ENCODE measurements around the gene PDZRN3. TPM values are rescaled to one million over a fixed set of nuclear protein-coding genes. Genes with fewer than 3 reads are reported as not detected.

PDZRN3 gene
- total and polyA plus RNA-seq, 2 donors (not counting 1 experiment from before 2014, with no cell fraction given): 14.6 to 56.3 TPM

DNA sequence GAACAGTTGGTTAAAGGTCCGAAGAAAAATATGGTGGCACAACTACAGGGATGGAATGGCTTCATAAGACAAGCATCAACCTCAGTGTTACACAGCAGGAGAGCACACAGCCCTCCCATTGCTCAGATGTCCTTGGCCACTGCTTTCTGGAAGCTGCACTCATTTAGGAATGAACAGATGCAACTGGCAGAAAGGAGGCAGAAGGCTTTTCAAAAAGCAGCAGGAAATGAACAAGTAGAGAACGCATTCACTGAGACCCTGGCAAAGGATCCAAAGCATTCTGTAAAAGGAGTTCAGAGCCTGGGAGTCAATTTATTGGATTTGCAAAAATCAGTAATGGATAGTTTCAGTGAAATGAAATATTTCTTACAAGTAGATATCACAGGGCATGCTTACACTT is 101.1 kb downstream of the PDZRN3 start:
- peaks cover 6% of the 10 kb centered on the region for H3K79me2 ChIP-seq (ENCODE audit: control insufficient read depth, insufficient read depth, low read length)
- no peaks in the 10 kb centered on the region for H3K36me3 ChIP-seq (ENCODE audit: control insufficient read depth, insufficient read depth, low read length)
- no peaks in the 10 kb centered on the region for H3K4me1 ChIP-seq (ENCODE audit: control insufficient read depth, extremely low read depth, insufficient read depth, low read length)
- no peaks in the 10 kb centered on the region for H3K27me3 ChIP-seq (ENCODE audit: control insufficient read depth, insufficient read depth, low read length)
- H3K9ac ChIP-seq (ENCODE audit: insufficient read depth, low read length): no peak overlapping the region
- H3K9me3 ChIP-seq (ENCODE audit: control insufficient read depth, insufficient read depth, low read depth, low read length): no peaks in the 10 kb centered on the region
- H3K27ac ChIP-seq (ENCODE audit: insufficient read depth, low read length): no peak overlapping the region
- H4K20me1 ChIP-seq (ENCODE audit: control insufficient read depth, extremely low read depth, insufficient read depth, low read length): peaks cover 2% of the 10 kb centered on the region
- no peak overlapping the region for H3K4me3 ChIP-seq (replicated peaks in 1 of 4; ENCODE audit: control extremely low read depth in 1 of 4, insufficient read depth in 1 of 4, low read depth in 3 of 4, low read length in 4 of 4)
- TF ChIP-seq, protein P1, sequence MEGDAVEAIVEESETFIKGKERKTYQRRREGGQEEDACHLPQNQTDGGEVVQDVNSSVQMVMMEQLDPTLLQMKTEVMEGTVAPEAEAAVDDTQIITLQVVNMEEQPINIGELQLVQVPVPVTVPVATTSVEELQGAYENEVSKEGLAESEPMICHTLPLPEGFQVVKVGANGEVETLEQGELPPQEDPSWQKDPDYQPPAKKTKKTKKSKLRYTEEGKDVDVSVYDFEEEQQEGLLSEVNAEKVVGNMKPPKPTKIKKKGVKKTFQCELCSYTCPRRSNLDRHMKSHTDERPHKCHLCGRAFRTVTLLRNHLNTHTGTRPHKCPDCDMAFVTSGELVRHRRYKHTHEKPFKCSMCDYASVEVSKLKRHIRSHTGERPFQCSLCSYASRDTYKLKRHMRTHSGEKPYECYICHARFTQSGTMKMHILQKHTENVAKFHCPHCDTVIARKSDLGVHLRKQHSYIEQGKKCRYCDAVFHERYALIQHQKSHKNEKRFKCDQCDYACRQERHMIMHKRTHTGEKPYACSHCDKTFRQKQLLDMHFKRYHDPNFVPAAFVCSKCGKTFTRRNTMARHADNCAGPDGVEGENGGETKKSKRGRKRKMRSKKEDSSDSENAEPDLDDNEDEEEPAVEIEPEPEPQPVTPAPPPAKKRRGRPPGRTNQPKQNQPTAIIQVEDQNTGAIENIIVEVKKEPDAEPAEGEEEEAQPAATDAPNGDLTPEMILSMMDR (conservative IDR thresholded peaks at IDR 0.05 in 1 of 2, IDR thresholded peaks at IDR 0.05 in 1 of 2; ENCODE audit: low read depth in 1 of 2, low read length in 2 of 2): no peak
- TF ChIP-seq EZH2 (IDR thresholded peaks at IDR 0.05; ENCODE audit: low read length, missing control alignments): no peak
- H2AFZ ChIP-seq (ENCODE audit: low read length): no peak overlapping the region
- no peak for DNase-seq (ENCODE audit: low read depth in 2 of 2)
- H3K4me2 ChIP-seq (ENCODE audit: extremely low read depth, insufficient read depth, low read length): no peak overlapping the region

DNA sequence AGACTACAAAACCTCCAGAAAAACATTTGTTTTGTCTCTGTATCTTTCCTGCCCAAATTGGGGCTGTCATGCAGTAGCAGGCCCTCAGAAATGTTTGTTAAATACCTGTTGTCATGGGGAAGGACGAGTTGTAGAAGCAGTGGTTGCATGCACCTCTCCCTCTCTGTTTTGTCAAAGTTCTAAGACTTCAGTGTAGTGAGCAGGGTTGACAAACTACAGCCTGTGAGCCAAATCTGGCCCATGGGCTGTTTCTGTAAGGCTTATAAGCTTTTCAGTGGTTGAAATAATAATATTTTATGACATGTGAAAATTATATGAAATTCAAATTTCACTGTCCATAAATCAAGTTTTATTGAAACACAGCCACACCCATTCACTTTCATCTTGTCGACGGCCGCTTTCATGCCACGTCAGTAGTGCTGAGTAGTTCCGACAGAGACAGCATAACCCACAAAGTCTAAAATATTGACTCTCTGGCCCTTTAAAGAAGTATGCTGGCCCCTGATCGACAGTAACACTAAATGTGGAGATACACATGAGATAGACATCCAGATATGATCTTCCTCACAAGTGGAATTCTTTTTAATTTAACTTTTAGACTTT is 102.9 kb downstream of the PDZRN3 start:
- Histone ChIP-seq H3K27me3 (ENCODE audit: control insufficient read depth, insufficient read depth, low read length) (no peaks in the 10 kb centered on the region), H3K27ac (ENCODE audit: insufficient read depth, low read length) (peak overlapping the region; percentile 40), H3K4me2 (ENCODE audit: extremely low read depth, insufficient read depth, low read length) (peak overlapping the region; percentile 61), H3K79me2 (ENCODE audit: control insufficient read depth, insufficient read depth, low read length) (peaks cover 4% of the 10 kb centered on the region), H3K36me3 (ENCODE audit: control insufficient read depth, insufficient read depth, low read length) (no peaks in the 10 kb centered on the region), H3K4me3 (replicated peaks in 1 of 4; ENCODE audit: control extremely low read depth in 1 of 4, insufficient read depth in 1 of 4, low read depth in 3 of 4, low read length in 4 of 4) (peak overlapping the region in 2 of 4 experiments; percentile 24 to 47), H4K20me1 (ENCODE audit: control insufficient read depth, extremely low read depth, insufficient read depth, low read length) (peaks cover 2% of the 10 kb centered on the region), H3K9me3 (ENCODE audit: control insufficient read depth, insufficient read depth, low read depth, low read length) (no peaks in the 10 kb centered on the region), H2AFZ (ENCODE audit: low read length) (no peak overlapping the region), H3K9ac (ENCODE audit: insufficient read depth, low read length) (no peak overlapping the region), H3K4me1 (ENCODE audit: control insufficient read depth, extremely low read depth, insufficient read depth, low read length) (peaks cover 2% of the 10 kb centered on the region)
- no peak for TF ChIP-seq EZH2 (IDR thresholded peaks at IDR 0.05; ENCODE audit: low read length, missing control alignments)
- TF ChIP-seq, protein P1 (conservative IDR thresholded peaks at IDR 0.05 in 1 of 2, IDR thresholded peaks at IDR 0.05 in 1 of 2; ENCODE audit: low read depth in 1 of 2, low read length in 2 of 2): no peak
- DNase-seq (ENCODE audit: low read depth in 2 of 2): no peak

DNA sequence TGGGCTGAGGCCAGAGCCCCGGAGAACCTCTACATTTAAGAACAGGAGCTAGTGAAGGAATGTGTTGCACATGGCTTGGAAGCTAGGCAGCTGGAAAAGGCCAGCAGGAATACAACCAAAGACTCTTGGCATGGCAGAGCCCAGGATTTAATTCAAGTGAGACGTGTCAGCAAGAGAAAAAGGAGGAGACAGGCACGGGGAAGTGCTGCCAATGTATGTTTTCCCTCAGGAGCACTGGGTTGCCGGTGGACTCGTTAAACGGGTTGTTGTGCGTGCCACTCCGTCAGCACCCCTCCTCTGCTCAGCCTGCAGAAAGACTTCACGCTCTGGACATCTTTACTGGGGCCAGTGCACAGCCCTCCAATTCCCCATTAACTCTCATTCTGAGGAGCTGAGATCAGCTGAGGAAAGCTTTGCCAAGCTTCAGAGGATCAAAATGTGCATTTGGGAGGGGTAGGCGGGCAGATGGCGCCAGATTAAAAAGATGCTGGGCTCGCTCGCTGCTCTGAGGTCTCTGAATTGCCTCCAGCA is 103.7 kb downstream of the PDZRN3 start:
- Histone ChIP-seq H3K36me3 (ENCODE audit: control insufficient read depth, insufficient read depth, low read length) (no peaks in the 10 kb centered on the region), H3K9ac (ENCODE audit: insufficient read depth, low read length) (no peak overlapping the region), H3K4me1 (ENCODE audit: control insufficient read depth, extremely low read depth, insufficient read depth, low read length) (peaks cover 2% of the 10 kb centered on the region), H4K20me1 (ENCODE audit: control insufficient read depth, extremely low read depth, insufficient read depth, low read length) (peaks cover 2% of the 10 kb centered on the region), H3K27me3 (ENCODE audit: control insufficient read depth, insufficient read depth, low read length) (no peaks in the 10 kb centered on the region), H3K79me2 (ENCODE audit: control insufficient read depth, insufficient read depth, low read length) (peaks cover 4% of the 10 kb centered on the region), H3K27ac (ENCODE audit: insufficient read depth, low read length) (peak overlapping the region; percentile 40), H3K9me3 (ENCODE audit: control insufficient read depth, insufficient read depth, low read depth, low read length) (no peaks in the 10 kb centered on the region), H2AFZ (ENCODE audit: low read length) (no peak overlapping the region), H3K4me3 (replicated peaks in 1 of 4; ENCODE audit: control extremely low read depth in 1 of 4, insufficient read depth in 1 of 4, low read depth in 3 of 4, low read length in 4 of 4) (peak overlapping the region in 1 of 4 experiments; percentile 47), H3K4me2 (ENCODE audit: extremely low read depth, insufficient read depth, low read length) (peak overlapping the region; percentile 61)
- DNase-seq (ENCODE audit: low read depth in 2 of 2): peak; percentile 17 to 66
- TF ChIP-seq, protein P1 (conservative IDR thresholded peaks at IDR 0.05 in 1 of 2, IDR thresholded peaks at IDR 0.05 in 1 of 2; ENCODE audit: low read depth in 1 of 2, low read length in 2 of 2): peak in 1 of 2 donors; percentile 9
- no peak for TF ChIP-seq EZH2 (IDR thresholded peaks at IDR 0.05; ENCODE audit: low read length, missing control alignments)

Measured in fibroblast of lung (primary cell).